Measurements from ENCODE around the gene VSTM2L.

Gene VSTM2L

DNA sequence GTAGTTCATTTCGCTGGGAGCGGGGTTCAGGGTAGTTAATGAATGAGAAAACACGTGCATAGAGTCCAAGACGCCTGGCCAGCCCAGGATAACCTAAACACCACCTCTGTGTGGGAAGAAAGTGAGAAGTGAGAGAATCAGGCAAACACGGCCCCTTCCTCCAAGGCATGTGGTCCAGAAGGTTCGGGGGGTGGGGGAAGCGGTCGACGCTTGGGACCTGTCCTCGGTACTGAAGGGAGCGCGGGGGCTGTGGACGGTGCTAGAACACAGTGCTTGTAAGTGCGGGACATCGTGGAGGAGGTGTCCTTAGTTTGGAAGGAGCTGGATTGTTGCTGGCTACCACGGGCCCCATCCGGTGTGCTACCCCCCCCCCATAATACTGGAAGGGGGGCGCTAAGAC, 1.7 kb upstream of the VSTM2L start:
- DNase-seq (ENCODE audit: low read depth), result no peak

- no peak for DNase-seq (ENCODE audit: low read depth)
Observed at GRCh38 chr20:37901654-37902503, 1.0 kb upstream of the VSTM2L start.

- DNase-seq (ENCODE audit: low read depth), result no peak
Observed at GRCh38 chr20:37903317-37904007, 535 bp downstream of the VSTM2L start.

DNA sequence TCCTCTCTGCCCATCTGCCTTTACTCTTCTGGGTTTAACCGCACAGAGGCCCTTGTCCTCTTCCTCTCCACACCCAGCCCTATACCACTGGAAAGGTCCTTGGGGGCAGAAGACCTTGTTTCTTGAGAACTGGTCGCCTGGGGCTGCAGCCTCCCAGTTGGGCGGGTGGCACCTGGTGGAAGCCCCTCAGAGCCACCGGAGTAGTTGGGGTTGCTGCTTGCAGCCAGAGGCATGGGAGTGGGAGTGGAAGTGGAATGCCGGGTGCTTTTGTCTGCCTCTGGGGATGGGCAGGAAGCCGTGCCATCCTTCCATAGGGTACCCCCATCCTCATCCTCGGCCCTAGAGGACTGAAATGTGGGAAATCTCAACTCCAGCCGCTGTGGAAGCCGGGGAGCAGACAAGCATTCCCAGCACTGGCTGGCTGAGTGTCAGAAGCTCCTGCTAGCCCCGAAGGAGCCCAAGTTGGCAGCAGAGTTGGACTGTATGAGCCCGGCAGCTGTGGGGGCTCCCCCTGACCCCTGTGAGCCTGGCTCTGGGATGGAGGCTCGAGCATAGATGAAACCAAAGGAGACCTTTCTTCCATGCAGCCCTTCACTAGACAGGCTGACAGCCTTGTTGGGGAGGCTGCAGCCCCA, 1.2 kb downstream of the VSTM2L start:
- DNase-seq (ENCODE audit: low read depth), result no peak

DNA sequence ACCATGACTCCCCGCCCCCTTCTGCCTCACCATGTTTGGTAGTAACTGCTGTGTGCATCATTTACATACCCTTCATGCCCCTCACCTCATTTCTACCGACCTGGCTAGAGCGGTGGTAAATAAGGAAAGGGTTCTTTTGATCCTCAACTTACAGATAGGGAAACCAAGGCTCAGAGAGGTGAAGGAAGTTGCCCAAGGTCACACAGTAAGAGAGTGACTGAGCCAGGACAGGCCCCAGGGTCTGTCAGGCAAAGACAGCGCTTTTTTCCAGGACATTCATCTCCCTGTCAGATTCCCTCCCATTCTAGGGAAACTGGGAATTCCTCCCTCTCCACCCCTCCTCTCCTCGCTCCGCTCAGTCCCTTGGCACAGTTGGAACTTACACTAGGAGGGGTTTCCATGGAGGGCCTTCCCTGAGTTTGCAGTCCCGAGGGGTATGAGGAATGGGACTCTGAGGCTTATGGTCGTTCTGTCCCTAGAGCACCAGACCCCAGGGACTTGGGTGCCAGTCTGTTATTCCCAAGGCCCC, 2.0 kb downstream of the VSTM2L start:
- no peak for DNase-seq (ENCODE audit: low read depth)

GRCh38 chr20:37905671-37906613, 3.0 kb downstream of the VSTM2L start:
- DNase-seq (ENCODE audit: low read depth), result no peak

DNA sequence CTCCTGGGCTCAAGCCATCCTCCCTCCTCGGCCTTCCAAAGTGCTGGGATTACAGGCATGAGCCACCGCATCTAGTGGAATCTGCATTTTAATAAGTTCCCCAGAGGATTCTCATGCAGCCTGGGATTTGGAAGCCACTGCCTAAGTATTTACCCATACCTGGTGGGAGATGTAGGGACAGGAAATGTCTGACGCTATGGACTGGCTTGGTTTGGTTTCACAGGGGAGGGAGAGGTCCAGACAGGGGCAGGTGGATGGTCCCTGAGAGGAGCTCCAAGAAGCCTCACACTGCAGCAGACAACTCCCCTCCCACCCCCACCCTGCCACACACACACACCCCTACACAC, 4.4 kb downstream of the VSTM2L start:
- DNase-seq (ENCODE audit: low read depth), result no peak

GRCh38 chr20:37907677-37908401, 4.9 kb downstream of the VSTM2L start:
- no peak for DNase-seq (ENCODE audit: low read depth)

DNA sequence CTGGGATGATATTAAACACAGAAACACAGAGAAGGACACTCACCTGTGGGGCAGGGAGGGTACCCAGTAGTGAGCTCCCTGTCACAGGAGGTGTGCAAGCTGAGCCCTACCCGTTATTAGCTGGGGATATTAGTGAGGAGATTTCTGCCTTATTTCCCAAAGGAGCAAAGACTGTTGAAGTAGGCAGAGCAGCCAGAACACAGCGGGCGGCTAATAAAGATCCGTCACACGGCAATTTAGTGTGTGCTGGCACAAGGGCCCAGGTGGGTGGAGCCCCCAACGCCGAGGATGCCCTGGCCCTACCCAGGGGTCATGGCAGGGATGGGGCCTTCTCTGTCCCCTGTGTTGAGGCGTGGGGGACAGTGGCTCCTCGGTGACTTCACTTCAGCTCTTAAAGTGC, 8.3 kb downstream of the VSTM2L start:
- no peak for DNase-seq (ENCODE audit: low read depth)

GRCh38 chr20:37911838-37912281, 8.9 kb downstream of the VSTM2L start:
- no peak for DNase-seq (ENCODE audit: low read depth)

DNA sequence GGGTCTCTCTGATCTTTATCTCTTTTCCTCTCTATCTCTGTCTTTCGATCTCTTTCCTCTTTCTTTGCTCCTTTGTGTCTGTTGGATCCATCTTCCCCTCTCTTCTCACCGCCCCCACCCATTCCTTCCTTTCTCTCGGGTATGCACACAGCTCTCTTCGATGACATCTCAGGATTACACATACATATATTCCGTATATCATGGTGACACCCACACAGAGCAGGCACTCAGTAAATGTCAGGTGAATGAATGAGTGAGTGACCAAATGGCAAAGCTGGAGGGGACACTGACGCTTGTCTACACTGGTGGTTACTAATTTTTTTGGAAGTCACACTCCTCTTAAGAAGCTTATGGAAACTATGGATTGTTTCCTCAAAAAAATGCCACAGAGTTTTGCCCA, 9.9 kb downstream of the VSTM2L start:
- DNase-seq (ENCODE audit: low read depth), result no peak

GRCh38 chr20:37913567-37914366, 10.8 kb downstream of the VSTM2L start:
- no peak for DNase-seq (ENCODE audit: low read depth)

- no peak for DNase-seq (ENCODE audit: low read depth)
Observed at GRCh38 chr20:37914367-37914671, 11.4 kb downstream of the VSTM2L start.

DNA sequence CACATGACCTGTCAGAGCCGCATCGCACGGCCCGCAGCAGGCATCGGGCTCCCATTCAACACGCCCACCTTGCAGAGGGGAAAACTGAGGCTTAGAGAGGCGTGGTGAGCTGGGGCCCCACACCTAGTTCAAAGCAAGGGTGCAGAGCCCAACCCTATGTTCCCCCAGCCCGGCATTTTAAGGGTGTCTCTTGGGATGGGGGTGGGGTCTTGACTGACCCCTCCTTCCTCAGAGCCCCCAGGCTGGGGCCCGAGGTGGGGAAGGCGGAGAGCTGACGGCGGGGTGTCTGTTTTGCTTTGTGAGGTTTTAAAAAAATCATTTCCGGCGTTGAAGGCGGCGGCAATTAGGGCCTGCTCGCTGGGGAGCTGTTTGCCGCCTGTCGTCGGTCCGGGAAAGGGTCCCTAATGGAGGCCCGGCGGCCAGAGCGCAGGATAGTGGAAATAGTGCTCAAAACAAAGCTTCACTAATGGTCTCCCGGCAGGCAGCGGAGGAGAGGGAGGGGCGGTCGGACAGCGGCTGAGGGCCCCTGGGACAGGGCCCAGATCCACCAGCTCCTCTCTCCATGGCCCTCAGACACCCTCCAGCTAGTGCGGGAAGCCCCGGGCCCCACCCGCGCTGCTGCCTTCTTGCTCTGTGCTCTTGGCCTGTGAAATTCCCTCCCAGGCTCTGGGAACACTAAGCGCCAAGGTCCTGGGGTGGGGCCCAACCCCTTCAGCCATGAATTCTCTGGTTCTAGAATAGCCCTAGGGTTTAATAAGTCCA, 11.9 kb downstream of the VSTM2L start:
- no peak for DNase-seq (ENCODE audit: low read depth)

GRCh38 chr20:37915434-37915787, 12.5 kb downstream of the VSTM2L start:
- no peak for DNase-seq (ENCODE audit: low read depth)

GRCh38 chr20:37915800-37916570, 13.1 kb downstream of the VSTM2L start:
- DNase-seq (ENCODE audit: low read depth), result no peak

- no peak for DNase-seq (ENCODE audit: low read depth)
Observed at GRCh38 chr20:37917461-37917860, 14.5 kb downstream of the VSTM2L start.

DNA sequence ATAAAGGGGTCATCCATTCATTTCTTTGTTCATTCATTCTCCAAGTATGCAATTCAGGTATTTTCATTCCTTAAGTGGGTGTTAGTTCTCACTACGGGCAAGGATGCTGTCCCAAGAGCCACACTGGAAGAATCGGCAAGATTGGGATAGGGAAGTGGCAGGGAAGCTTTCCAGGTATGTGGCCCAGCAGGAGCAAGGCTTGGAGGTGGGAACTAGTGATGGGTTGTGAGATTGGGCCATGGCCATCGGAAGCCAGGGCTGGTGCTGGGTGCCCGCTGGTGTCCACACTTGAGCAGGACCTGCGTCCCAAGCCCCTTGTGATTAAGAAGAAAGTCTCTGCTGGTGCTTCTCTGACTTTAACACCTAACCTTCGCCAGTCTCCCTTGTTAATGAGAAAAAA, 15.1 kb downstream of the VSTM2L start:
- DNase-seq (ENCODE audit: low read depth), result no peak

All from stimulated activated CD8-positive, alpha-beta memory T cell treated with anti-CD3 and anti-CD28 coated beads, Interleukin-15, amount 100 ng/mL, for 24 hours (primary cell).